Measurements from ENCODE around the gene DNAL1. TPM values are rescaled to one million over a fixed set of nuclear protein-coding genes. Genes with fewer than 3 reads are reported as not detected.
"Not testable (repeated sequence)": the region's sequence is repeated elsewhere in the genome, so short reads cannot be mapped to it uniquely, and the experiment has no call there.

Gene DNAL1
- total RNA-seq, 1 donor from 2014 or later: 18.1 TPM

DNA sequence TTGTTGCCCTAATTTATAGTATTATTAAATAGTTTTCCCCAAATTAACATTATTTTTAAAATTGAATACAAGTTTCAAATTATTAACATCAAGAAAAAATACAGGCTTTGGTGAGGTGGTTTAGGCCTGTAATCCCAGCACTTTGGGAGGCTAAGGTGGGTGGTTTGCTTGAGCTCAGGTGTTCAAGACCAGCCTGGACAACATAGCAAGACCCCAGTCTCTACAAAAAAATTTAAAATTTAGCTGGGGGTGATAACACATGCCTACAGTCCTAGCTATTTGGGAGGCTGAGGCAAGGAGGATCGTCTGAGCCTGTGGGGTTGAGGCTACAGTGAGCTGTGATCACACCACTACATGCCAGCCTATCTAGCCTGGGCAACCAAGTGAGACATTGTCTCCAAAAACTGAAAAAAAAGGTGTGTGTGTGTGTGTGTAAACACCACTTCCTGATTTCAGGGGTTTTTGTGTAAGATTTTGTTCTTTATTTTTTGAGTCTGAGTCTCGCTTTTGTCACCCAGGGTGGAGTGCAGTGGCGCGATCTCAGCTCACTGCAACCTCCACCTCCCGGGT lies 3.9 kb upstream of the DNAL1 start:
- no peaks in the 10 kb centered on the region for H3K27me3 Mint-ChIP-seq (ENCODE audit: low read depth)
- DNase-seq (ENCODE audit: low read depth, low spot score): no peak
- H3K36me3 Mint-ChIP-seq (ENCODE audit: low read depth): no peaks in the 10 kb centered on the region
- TF ChIP-seq, protein P1, sequence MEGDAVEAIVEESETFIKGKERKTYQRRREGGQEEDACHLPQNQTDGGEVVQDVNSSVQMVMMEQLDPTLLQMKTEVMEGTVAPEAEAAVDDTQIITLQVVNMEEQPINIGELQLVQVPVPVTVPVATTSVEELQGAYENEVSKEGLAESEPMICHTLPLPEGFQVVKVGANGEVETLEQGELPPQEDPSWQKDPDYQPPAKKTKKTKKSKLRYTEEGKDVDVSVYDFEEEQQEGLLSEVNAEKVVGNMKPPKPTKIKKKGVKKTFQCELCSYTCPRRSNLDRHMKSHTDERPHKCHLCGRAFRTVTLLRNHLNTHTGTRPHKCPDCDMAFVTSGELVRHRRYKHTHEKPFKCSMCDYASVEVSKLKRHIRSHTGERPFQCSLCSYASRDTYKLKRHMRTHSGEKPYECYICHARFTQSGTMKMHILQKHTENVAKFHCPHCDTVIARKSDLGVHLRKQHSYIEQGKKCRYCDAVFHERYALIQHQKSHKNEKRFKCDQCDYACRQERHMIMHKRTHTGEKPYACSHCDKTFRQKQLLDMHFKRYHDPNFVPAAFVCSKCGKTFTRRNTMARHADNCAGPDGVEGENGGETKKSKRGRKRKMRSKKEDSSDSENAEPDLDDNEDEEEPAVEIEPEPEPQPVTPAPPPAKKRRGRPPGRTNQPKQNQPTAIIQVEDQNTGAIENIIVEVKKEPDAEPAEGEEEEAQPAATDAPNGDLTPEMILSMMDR (conservative IDR thresholded peaks at IDR 0.05): no peak
- H3K4me3 Mint-ChIP-seq: no peak overlapping the region
- no peak overlapping the region for H3K27ac Mint-ChIP-seq (ENCODE audit: unreplicated experiment)
- H3K4me1 Mint-ChIP-seq: peaks cover 20% of the 10 kb centered on the region
- H3K9me3 Mint-ChIP-seq: no peaks in the 10 kb centered on the region

DNA sequence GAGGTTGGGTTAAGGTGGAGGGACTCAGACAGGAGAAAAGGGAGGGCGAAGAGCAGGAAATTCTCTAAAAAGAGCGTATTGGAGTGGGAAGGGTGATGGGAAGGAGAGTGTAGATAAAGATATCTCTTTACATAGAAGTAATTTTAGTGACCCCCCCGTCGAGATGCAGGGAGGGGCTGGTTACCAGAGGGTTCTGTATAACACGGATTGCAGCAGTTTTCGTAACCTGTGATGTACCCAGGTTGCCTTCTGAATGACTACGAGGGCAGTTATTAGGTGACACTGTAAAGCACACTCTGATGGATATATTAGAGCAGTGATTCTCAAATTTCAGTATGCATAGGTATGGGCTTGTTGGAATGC lies 443 bp downstream of the DNAL1 start:
- Mint-ChIP-seq H3K36me3 (ENCODE audit: low read depth) (no peaks in the 10 kb centered on the region), H3K27ac (ENCODE audit: unreplicated experiment) (peak overlapping the region; percentile 89), H3K4me3 (peak overlapping the region; percentile 93), H3K9me3 (no peaks in the 10 kb centered on the region), H3K27me3 (ENCODE audit: low read depth) (no peaks in the 10 kb centered on the region), H3K4me1 (peaks cover 22% of the 10 kb centered on the region)
- DNase-seq (ENCODE audit: low read depth, low spot score): no peak
- TF ChIP-seq, protein P1 (conservative IDR thresholded peaks at IDR 0.05): no peak

DNA sequence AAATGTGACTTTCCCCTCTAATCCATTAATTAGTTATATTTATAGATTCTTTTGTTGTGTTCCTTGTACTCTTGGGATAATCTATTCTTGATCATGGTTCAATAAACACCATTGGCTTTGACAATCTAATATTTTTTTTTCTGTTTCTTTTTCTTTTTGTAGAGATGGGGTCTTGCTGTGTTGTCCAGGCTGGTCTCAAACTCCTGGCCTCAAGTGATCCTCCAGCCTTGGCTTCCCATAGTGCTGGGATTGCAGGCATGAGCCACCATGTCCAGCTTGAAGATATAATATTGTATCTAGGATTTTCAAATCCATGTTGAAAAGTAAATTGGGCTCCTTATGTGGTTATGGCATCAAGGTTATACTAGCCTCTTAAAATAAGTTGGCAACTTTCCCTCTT lies 6.2 kb downstream of the DNAL1 start:
- no peaks in the 10 kb centered on the region for H3K9me3 Mint-ChIP-seq
- peaks cover 11% of the 10 kb centered on the region for H3K36me3 Mint-ChIP-seq (ENCODE audit: low read depth)
- peaks cover under 1% of the 10 kb centered on the region for H3K4me1 Mint-ChIP-seq
- no peak overlapping the region for H3K4me3 Mint-ChIP-seq
- TF ChIP-seq, protein P1 (conservative IDR thresholded peaks at IDR 0.05): no peak
- no peak for DNase-seq (ENCODE audit: low read depth, low spot score)
- H3K27me3 Mint-ChIP-seq (ENCODE audit: low read depth): no peaks in the 10 kb centered on the region
- peak overlapping the region; percentile 43 for H3K27ac Mint-ChIP-seq (ENCODE audit: unreplicated experiment)

DNA sequence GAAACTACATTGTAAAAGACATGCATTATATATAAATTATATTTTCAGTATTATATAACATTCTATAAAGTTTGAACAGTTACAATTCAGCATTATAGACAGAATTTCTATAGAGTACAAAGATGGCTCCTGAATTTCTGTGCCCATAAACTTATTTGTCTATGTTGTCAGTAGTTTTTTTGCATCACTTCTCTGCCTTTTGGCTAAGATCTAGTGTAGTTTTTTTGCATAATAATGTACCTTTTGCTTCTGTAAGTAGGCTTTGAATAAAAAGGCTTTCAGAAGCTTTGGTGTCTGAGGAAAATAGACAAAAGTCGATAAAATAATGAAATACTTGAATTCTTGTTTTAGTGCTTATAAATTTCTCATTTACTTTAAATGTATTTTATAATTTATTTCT lies 11.1 kb downstream of the DNAL1 start:
- no peak overlapping the region for H3K27ac Mint-ChIP-seq (ENCODE audit: unreplicated experiment)
- H3K27me3 Mint-ChIP-seq (ENCODE audit: low read depth): no peaks in the 10 kb centered on the region
- DNase-seq (ENCODE audit: low read depth, low spot score): no peak
- TF ChIP-seq, protein P1 (conservative IDR thresholded peaks at IDR 0.05): no peak
- H3K4me1 Mint-ChIP-seq: no peaks in the 10 kb centered on the region
- no peak overlapping the region for H3K4me3 Mint-ChIP-seq
- H3K9me3 Mint-ChIP-seq: no peaks in the 10 kb centered on the region
- H3K36me3 Mint-ChIP-seq (ENCODE audit: low read depth): peaks cover 11% of the 10 kb centered on the region

DNA sequence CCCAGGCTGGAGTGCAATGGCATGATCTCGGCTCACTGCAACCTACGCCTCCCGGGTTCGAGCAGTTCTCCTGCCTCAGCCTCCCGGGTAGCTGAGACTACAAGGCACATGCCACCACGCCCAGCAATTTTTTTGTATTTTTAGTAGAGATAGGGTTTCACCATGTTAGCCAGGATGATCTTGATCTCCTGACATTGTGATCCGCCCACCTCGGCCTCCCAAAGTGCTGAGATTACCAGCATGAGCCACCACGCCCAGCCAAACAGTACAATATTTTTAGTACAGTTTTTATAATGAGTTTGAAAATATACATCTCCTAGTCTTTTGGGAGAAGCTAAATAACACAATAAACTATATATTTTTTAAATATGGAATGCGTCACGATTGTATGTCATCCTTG lies 14.4 kb downstream of the DNAL1 start:
- H3K27ac Mint-ChIP-seq (ENCODE audit: unreplicated experiment); H3K27me3 Mint-ChIP-seq (ENCODE audit: low read depth); H3K9me3 Mint-ChIP-seq; H3K4me3 Mint-ChIP-seq; H3K36me3 Mint-ChIP-seq (ENCODE audit: low read depth); DNase-seq (ENCODE audit: low read depth, low spot score); H3K4me1 Mint-ChIP-seq: not testable (repeated sequence)

DNA sequence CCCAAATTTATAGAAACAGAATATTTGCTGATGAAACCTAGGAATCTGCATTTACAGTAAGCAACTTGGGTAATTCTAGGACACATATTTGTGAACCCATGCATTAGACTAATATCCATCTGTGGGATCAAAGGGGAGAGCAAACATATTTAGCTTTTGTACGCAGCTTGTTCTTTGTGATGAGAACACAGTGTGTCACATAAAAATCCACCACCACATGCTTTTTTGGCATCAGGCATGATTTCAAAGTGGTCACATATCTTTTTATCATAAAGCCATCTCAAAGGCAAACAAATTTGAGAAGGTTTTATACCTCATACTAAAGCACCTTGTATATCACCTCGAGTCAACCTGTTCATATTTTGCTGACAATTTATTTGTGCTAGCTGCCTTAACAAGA lies 15.7 kb downstream of the DNAL1 start:
- Mint-ChIP-seq H3K27ac (ENCODE audit: unreplicated experiment) (no peak overlapping the region), H3K36me3 (ENCODE audit: low read depth) (peaks cover 8% of the 10 kb centered on the region), H3K4me3 (no peak overlapping the region), H3K9me3 (no peaks in the 10 kb centered on the region), H3K4me1 (no peaks in the 10 kb centered on the region), H3K27me3 (ENCODE audit: low read depth) (no peaks in the 10 kb centered on the region)
- no peak for DNase-seq (ENCODE audit: low read depth, low spot score)
- TF ChIP-seq, protein P1 (conservative IDR thresholded peaks at IDR 0.05): no peak
